ENCODE data around the gene VWC2L. TPM values are rescaled to one million over a fixed set of nuclear protein-coding genes. Genes with fewer than 3 reads are reported as not detected.

Gene VWC2L
- total and polyA plus RNA-seq, 7 donors: 0.28 TPM; not detected in 6

DNA sequence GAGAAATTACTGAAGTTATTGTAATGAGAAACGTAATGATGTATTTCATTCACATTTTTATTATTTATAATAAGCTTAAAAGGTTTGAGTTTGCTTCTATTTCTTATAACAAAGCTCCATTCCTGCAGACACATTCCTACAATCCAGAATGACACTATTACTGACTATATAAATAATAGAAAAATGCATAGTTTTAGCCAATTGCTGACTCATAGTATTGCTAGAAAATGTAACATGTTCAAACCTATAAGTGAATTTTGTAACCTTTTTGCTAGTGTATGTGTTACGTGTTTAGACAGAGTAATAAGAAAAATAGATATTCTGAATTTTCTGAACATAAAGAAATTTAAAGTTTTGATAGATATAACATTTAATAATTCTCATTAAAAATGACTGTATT lies 9.3 kb upstream of the VWC2L start:
- intact Hi-C loops (cut with DNase I): no loop called here
- no peak for DNase-seq
- Histone ChIP-seq H3K9me3 (no peaks in the 10 kb centered on the region), H3K36me3 (no peaks in the 10 kb centered on the region), H3K27ac (no peak overlapping the region), H3K27me3 (no peaks in the 10 kb centered on the region), H3K4me3 (no peak overlapping the region), H3K4me1 (no peaks in the 10 kb centered on the region)
- 60 to 67% methylated on average over 2 of the region's 2 CpGs for WGBS, 2 donors
- TF ChIP-seq EP300 (IDR thresholded peaks at IDR 0.05) (no peak), POLR2AphosphoS5 (IDR thresholded peaks at IDR 0.05) (no peak), POLR2A (IDR thresholded peaks at IDR 0.05) (no peak)
- TF ChIP-seq, protein P1, sequence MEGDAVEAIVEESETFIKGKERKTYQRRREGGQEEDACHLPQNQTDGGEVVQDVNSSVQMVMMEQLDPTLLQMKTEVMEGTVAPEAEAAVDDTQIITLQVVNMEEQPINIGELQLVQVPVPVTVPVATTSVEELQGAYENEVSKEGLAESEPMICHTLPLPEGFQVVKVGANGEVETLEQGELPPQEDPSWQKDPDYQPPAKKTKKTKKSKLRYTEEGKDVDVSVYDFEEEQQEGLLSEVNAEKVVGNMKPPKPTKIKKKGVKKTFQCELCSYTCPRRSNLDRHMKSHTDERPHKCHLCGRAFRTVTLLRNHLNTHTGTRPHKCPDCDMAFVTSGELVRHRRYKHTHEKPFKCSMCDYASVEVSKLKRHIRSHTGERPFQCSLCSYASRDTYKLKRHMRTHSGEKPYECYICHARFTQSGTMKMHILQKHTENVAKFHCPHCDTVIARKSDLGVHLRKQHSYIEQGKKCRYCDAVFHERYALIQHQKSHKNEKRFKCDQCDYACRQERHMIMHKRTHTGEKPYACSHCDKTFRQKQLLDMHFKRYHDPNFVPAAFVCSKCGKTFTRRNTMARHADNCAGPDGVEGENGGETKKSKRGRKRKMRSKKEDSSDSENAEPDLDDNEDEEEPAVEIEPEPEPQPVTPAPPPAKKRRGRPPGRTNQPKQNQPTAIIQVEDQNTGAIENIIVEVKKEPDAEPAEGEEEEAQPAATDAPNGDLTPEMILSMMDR (IDR thresholded peaks at IDR 0.05): no peak

DNA sequence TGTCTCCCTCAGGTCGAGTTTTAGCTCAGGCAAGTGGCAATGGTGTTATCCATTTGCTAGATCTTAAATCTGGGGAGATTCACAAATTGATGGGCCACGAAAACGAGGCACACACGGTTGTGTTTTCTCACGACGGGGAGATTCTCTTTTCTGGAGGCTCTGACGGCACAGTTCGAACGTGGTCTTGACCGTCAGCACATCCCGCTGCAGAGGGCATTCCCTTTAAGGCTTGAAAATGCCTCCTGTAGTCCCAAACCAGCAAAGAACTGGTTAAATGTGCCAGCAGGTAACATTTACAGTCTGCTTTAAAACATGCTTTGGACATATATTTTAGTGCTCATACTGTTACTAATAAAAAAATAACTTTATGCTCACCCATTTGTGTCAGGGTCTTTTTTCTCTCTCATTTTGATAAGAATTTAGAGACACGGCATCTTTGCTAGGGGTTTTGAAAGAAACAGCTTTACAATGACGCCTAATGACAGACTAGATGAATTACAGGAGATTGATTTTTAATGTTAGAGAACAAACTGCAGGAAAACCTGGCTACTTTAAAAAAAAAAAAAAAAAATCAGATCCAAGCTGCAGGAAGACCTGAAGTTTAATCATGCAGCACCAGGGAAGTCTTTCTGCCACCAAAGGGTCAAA lies 602 bp upstream of the VWC2L start:
- intact Hi-C loops (cut with DNase I): no loop called here
- H3K27me3 ChIP-seq: no peaks in the 10 kb centered on the region
- no peak for TF ChIP-seq POLR2A (IDR thresholded peaks at IDR 0.05)
- TF ChIP-seq POLR2AphosphoS5 (IDR thresholded peaks at IDR 0.05): no peak
- TF ChIP-seq, protein P1 (IDR thresholded peaks at IDR 0.05): no peak
- no peak for TF ChIP-seq EP300 (IDR thresholded peaks at IDR 0.05)
- no peak for DNase-seq
- H3K4me1 ChIP-seq: no peaks in the 10 kb centered on the region
- H3K27ac ChIP-seq: no peak overlapping the region
- 50 to 55% methylated on average over 13 of the region's 13 CpGs for WGBS, 2 donors
- H3K36me3 ChIP-seq: no peaks in the 10 kb centered on the region
- no peaks in the 10 kb centered on the region for H3K9me3 ChIP-seq
- no peak overlapping the region for H3K4me3 ChIP-seq

DNA sequence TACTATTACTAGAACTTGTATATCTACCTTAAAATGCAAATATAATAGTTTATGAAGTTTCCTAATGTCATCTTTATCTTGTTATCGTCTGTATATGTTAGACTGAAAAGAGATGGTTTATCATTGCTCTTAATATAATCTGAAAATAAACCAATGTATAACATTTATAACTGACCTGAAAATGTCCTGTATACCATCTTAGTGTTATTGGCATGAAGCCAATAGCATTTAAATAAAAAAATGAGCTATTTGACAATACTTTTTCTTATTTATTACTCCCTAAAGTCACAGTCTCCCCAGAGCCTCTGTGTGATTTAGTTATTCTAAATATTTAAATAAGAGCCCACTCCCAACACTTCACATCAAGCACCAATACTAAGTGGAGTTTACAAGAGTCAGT lies 1.8 kb downstream of the VWC2L start:
- Histone ChIP-seq H3K9me3 (no peaks in the 10 kb centered on the region), H3K36me3 (no peaks in the 10 kb centered on the region), H3K27ac (no peak overlapping the region), H3K27me3 (no peaks in the 10 kb centered on the region), H3K4me3 (no peak overlapping the region), H3K4me1 (no peaks in the 10 kb centered on the region)
- TF ChIP-seq EP300 (IDR thresholded peaks at IDR 0.05): no peak
- no peak for TF ChIP-seq POLR2AphosphoS5 (IDR thresholded peaks at IDR 0.05)
- TF ChIP-seq, protein P1 (IDR thresholded peaks at IDR 0.05): no peak
- no peak for TF ChIP-seq POLR2A (IDR thresholded peaks at IDR 0.05)
- 80% methylated on average over 1 of the region's 1 CpG for WGBS, 2 donors
- no peak for DNase-seq
- intact Hi-C loops (cut with DNase I): no loop called here

DNA sequence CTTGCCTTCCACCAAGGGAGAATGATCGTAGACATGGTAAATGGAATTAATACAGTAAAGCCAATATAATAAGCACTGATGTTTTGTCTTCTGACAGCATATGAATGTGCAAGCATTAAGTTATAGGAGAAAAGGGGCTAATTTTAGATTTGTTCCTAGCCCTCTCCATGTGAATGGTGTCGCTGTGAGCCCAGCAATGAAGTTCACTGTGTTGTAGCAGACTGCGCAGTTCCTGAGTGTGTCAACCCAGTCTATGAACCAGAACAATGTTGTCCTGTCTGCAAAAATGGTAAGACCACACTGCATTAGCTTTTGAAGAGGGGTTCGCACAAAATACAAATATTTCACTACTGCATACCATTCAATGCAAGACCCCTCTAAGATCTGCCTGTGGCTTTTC lies 25.6 kb downstream of the VWC2L start:
- no peak for DNase-seq
- no peak for TF ChIP-seq POLR2AphosphoS5 (IDR thresholded peaks at IDR 0.05)
- TF ChIP-seq, protein P1 (IDR thresholded peaks at IDR 0.05): no peak
- no peak for TF ChIP-seq POLR2A (IDR thresholded peaks at IDR 0.05)
- no peak for TF ChIP-seq EP300 (IDR thresholded peaks at IDR 0.05)
- H3K4me3 ChIP-seq: no peak overlapping the region
- H3K36me3 ChIP-seq: no peaks in the 10 kb centered on the region
- no peaks in the 10 kb centered on the region for H3K4me1 ChIP-seq
- intact Hi-C loops (cut with DNase I): no loop called here
- WGBS, 2 donors: 93 to 94% methylated on average over 4 of the region's 4 CpGs
- H3K9me3 ChIP-seq: no peaks in the 10 kb centered on the region
- H3K27me3 ChIP-seq: no peaks in the 10 kb centered on the region
- no peak overlapping the region for H3K27ac ChIP-seq

All from sigmoid colon (tissue), 7 donors.